Tibial artery (tissue), 4 donors: Measurements from ENCODE around the gene CPLANE2.

Experiments used
- DNase-seq, 2 donors: peaks; one replicate each; pipeline ENCODE4 v3.0.0-alpha.2; 2019
- H3K27ac ChIP-seq, 2 donors: fragments of 200-600 bp; sonication (generic) in 1 of 2; 1 replicate in 1 of 2; 2 replicates in 1 of 2; pipeline ENCODE4 v1.5.1; 2018 to 2019; ENCODE audit warnings: mild to moderate bottlenecking in 1 of 2
- H3K27me3 ChIP-seq, 2 donors: fragments of 200-600 bp; sonication (generic) in 1 of 2; one replicate each; pipeline versions ENCODE4 v1.5.1 to v1.6.0; 2016 to 2019
- H3K36me3 ChIP-seq, 3 donors: fragments of 200-600 bp; sonication (generic) in 2 of 3; one replicate each; pipeline ENCODE4 v1.5.1; 2016 to 2019; ENCODE audit warnings: mild to moderate bottlenecking in 2 of 3
- H3K4me1 ChIP-seq, 4 donors: fragments of 200-600 bp; sonication (generic) in 2 of 4; 1 replicate in 3 of 4; 2 replicates in 1 of 4; pipeline ENCODE4 v1.5.1; 2016 to 2019
- H3K4me3 ChIP-seq, 2 donors: fragments of 200-600 bp; sonication (generic) in 1 of 2; 1 replicate in 1 of 2; 2 replicates in 1 of 2; pipeline ENCODE4 v1.5.1; 2018 to 2019; ENCODE audit warnings: mild to moderate bottlenecking in 2 of 2
- H3K9me3 ChIP-seq, 3 donors: fragments of 200-600 bp; sonication (generic) in 1 of 3; one replicate each; pipeline ENCODE4 v1.5.1; 2016 to 2019
- CTCF ChIP-seq, 2 experiments: fragments of 200-600 bp in 1 of 2; fragments of 450-650 bp in 1 of 2; IDR thresholded peaks; one replicate each; pipeline ENCODE4 v1.5.1; 2017 to 2019; ENCODE audit warnings: antibody characterized with exemption in 2 of 2, mild to moderate bottlenecking in 1 of 2, moderate library complexity in 1 of 2
- intact Hi-C: fragments of 100-400 bp; cut with DNase I; formaldehyde crosslinking; loops from one replicate; pipeline ENCODE4 v1.15.0; 2023; ENCODE audit warnings: low total_unique reads

CPLANE2 gene

DNA sequence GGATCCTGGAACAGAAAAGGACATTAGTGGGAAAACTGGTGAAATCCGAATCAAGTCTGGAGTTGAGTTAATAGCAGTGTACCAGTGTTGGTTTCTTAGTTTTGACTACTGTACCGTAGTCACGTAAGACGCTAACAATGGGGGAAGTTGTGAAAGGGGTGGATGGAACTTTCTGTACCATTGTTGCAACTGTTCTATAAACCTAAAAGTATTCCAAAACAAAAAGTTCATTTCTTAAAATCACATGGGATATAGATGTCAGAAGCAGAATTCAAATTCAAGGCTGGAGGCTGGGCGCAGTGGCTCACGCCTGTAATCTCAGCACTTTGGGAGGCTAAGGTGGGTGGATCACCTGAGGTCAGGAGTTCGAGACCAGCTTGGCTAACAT is 41.5 kb downstream of the CPLANE2 start:
- Histone ChIP-seq H3K4me3 (no peak overlapping the region), H3K36me3 (peaks cover 0 to 22% (median 0%) of the 10 kb centered on the region in 3 donors), H3K27me3 (no peaks in the 10 kb centered on the region), H3K9me3 (no peaks in the 10 kb centered on the region), H3K27ac (no peak overlapping the region), H3K4me1 (peaks cover 0 to 16% (median 0%) of the 10 kb centered on the region in 4 donors)
- TF ChIP-seq CTCF (IDR thresholded peaks at IDR 0.05), result no peak
- DNase-seq, result no peak
- intact Hi-C loops, result no loop called here

DNA sequence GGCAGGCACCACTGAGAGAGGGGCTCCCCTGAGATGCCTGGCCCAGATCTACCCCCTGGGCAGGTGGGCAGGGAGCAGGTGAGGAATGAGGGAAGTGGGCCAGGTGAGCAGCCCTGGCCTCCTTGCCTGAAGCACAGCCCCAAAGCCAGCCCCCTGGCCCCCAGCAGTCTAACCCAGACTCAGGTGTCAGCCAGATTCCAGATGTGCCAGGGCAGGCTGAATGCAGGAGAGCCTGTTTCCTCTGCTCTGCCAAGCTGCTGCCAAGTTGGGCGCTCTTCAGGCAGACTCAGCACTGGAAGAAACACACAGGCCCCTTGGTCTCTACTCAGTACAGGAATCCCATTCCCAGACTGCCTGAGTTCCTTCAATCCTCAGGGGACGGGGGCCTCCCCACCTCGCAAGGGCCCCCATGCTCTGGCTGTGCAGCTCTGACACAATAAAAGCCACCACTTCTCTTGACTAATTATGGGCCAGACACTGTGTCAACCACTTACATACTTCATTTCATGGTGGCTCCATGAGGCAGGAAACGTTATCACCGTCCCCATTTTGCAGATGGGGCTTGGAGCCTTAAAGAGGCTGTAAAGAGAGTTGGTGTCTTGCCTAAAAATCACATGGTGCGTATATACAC is 45.0 kb downstream of the CPLANE2 start:
- Histone ChIP-seq H3K4me3 (no peak overlapping the region), H3K27me3 (peaks cover 0 to 13% of the 10 kb centered on the region in 2 donors), H3K9me3 (no peaks in the 10 kb centered on the region), H3K4me1 (peaks cover 0 to 38% (median 6%) of the 10 kb centered on the region in 4 donors), H3K27ac (no peak overlapping the region), H3K36me3 (no peaks in the 10 kb centered on the region)
- intact Hi-C loops, result no loop called here
- no peak for DNase-seq
- no peak for TF ChIP-seq CTCF (IDR thresholded peaks at IDR 0.05)

DNA sequence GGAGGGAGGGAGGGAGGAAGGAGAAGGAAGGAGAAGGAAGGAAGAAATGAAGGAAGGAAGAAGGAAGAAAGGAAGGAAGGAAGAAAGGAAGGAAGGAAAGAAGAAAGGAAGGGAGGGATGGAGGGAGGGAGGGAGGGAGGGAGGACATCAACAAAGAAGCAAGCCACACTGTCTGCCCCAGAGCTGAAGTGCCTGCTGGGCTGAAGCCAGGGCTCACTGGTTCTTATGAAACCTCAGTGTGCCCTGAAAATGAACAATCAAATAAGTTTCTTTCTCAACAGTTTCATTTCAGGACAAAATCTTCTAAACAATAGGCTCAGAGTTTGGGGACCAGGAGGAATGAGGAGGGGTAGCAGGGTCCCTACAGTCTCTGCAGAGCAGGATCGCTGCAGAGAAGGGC is 45.7 kb downstream of the CPLANE2 start:
- H3K4me3 ChIP-seq, result no peak overlapping the region
- H3K9me3 ChIP-seq, result no peaks in the 10 kb centered on the region
- TF ChIP-seq CTCF (IDR thresholded peaks at IDR 0.05), result no peak
- intact Hi-C loops, result no loop called here
- H3K27ac ChIP-seq, result no peak overlapping the region
- peaks cover 0 to 38% (median 6%) of the 10 kb centered on the region in 4 donors for H3K4me1 ChIP-seq
- H3K36me3 ChIP-seq, result no peaks in the 10 kb centered on the region
- H3K27me3 ChIP-seq, result peaks cover 0 to 13% of the 10 kb centered on the region in 2 donors
- no peak for DNase-seq

DNA sequence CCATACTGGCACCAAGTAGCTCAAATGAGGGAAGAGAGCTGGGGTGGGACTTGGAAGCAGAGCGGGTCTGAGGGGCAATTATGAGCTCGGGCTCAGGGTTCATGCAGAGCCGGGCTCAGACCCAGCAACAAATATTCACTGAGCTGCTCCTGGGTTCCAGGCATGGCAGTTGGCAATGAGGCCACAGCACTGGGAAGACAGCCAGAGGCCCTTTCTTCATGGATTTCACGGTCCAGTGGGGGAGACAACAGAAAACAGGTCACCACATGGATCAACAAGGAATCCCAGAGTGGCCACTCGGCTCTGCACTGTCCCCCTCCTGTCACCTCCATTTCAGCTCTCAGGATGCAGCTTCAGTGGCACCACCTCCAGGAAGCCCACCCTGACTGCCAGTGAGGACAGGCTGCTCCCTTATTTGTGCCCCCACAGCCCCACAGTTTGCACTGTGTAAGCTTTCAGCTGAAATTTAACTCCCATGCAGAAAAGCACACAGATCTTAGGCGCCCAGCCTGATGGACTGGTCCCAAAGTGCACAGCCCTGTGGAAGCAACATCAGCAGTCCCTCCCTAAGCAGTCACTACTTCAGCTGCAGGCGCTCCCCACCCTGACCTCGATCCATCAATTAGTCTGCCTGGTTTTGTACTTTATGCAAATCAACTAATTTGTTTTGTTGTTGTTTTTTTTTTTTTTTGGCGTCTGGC is 46.9 kb downstream of the CPLANE2 start:
- H3K36me3 ChIP-seq, result no peaks in the 10 kb centered on the region
- no peak for TF ChIP-seq CTCF (IDR thresholded peaks at IDR 0.05)
- H3K27ac ChIP-seq, result no peak overlapping the region
- intact Hi-C loops, result loop anchor here (5.0 kb wide), 1 partner anchor 38 kb away; no protein-coding TSS in a partner anchor
- no peak overlapping the region for H3K4me3 ChIP-seq
- DNase-seq, result no peak
- H3K9me3 ChIP-seq, result no peaks in the 10 kb centered on the region
- peaks cover 0 to 13% of the 10 kb centered on the region in 2 donors for H3K27me3 ChIP-seq
- peaks cover 0 to 38% (median 6%) of the 10 kb centered on the region in 4 donors for H3K4me1 ChIP-seq

DNA sequence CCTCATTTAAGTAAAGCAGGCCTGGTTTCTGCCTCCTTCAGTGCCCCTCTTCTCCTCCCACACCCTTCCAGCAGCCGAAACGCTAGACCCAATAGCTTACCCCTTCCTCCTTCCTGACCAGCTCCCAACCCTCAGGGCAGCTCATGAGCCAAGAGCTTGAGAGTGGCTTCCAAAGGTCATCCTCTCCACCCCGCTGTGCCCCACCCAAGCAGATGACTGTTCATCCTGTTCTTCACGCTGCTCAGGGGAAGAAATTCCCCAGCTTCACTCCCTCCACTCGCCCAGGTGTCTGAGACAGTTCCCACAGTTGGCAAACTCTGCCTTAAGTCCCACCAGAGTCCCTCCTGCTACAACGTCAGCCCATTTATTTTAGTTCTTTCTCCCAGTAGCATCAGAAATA is 48.0 kb downstream of the CPLANE2 start:
- no peaks in the 10 kb centered on the region for H3K9me3 ChIP-seq

More for the DNA sequence above, 48.0 kb downstream of the CPLANE2 start:
- peak in 1 of 2 donors; percentile 68 for DNase-seq
- peaks cover 0 to 43% (median 6%) of the 10 kb centered on the region in 4 donors for H3K4me1 ChIP-seq
- intact Hi-C loops, result loop anchor here (5.0 kb wide), 1 partner anchor 37 kb away; no protein-coding TSS in a partner anchor
- TF ChIP-seq CTCF (IDR thresholded peaks at IDR 0.05), result no peak
- H3K27ac ChIP-seq, result no peak overlapping the region
- H3K36me3 ChIP-seq, result no peaks in the 10 kb centered on the region
- H3K27me3 ChIP-seq, result peaks cover 0 to 13% of the 10 kb centered on the region in 2 donors
- no peak overlapping the region for H3K4me3 ChIP-seq
